ENCODE results near the gene STAT1.

STAT1 gene

GRCh38 chr2:191013932-191014652, at the start of gene STAT1:
TSS of gene STAT1 (minus strand) at chr2:191014171. CDS start at chr2:191010003, 4,168 bp downstream.
- TF ChIP-seq CTCF (IDR thresholded peaks at IDR 0.05; ENCODE audit: extremely low read depth, insufficient read depth, missing control alignments), result no peak
- peak; percentile 98 for DNase-seq (ENCODE audit: low spot score)
- in situ Hi-C loops (cut with MboI; ENCODE audit: low pct_unique_long_range_greater_than_20kb, low sequenced_read_pairs, unreplicated experiment), result no loop called here

- in situ Hi-C loops (cut with MboI; ENCODE audit: low pct_unique_long_range_greater_than_20kb, low sequenced_read_pairs, unreplicated experiment), result loop anchor here (25.0 kb wide), 1 partner anchor 449 kb away; no protein-coding TSS in a partner anchor
- DNase-seq (ENCODE audit: low spot score), result no peak
- no peak for TF ChIP-seq CTCF (IDR thresholded peaks at IDR 0.05; ENCODE audit: extremely low read depth, insufficient read depth, missing control alignments)
Measured at GRCh38 chr2:191063584-191063983, 49.6 kb upstream of the STAT1 start.

- TF ChIP-seq CTCF (IDR thresholded peaks at IDR 0.05; ENCODE audit: extremely low read depth, insufficient read depth, missing control alignments), result no peak
- in situ Hi-C loops (cut with MboI; ENCODE audit: low pct_unique_long_range_greater_than_20kb, low sequenced_read_pairs, unreplicated experiment), result loop anchor here (25.0 kb wide), 1 partner anchor 451 kb away; no protein-coding TSS in a partner anchor
- DNase-seq (ENCODE audit: low spot score), result no peak
Measured at GRCh38 chr2:191061381-191061980, 47.5 kb upstream of the STAT1 start.

- in situ Hi-C loops (cut with MboI; ENCODE audit: low pct_unique_long_range_greater_than_20kb, low sequenced_read_pairs, unreplicated experiment), result loop anchor here (10.0 to 25.0 kb wide), 2 partner anchors 95 to 453 kb away; partner anchors contain the start of gene STAT4
- no peak for TF ChIP-seq CTCF (IDR thresholded peaks at IDR 0.05; ENCODE audit: extremely low read depth, insufficient read depth, missing control alignments)
- no peak for DNase-seq (ENCODE audit: low spot score)
Measured at GRCh38 chr2:191059308-191059707, 45.3 kb upstream of the STAT1 start.

- no peak for TF ChIP-seq CTCF (IDR thresholded peaks at IDR 0.05; ENCODE audit: extremely low read depth, insufficient read depth, missing control alignments)
- DNase-seq (ENCODE audit: low spot score), result no peak
- in situ Hi-C loops (cut with MboI; ENCODE audit: low pct_unique_long_range_greater_than_20kb, low sequenced_read_pairs, unreplicated experiment), result loop anchor here (10.0 to 25.0 kb wide), 2 partner anchors 99 to 456 kb away; partner anchors contain the start of gene STAT4
Measured at GRCh38 chr2:191056228-191056627, 42.3 kb upstream of the STAT1 start.

GRCh38 chr2:191053256-191053655, 39.3 kb upstream of the STAT1 start:
- no peak for TF ChIP-seq CTCF (IDR thresholded peaks at IDR 0.05; ENCODE audit: extremely low read depth, insufficient read depth, missing control alignments)
- no peak for DNase-seq (ENCODE audit: low spot score)
- in situ Hi-C loops (cut with MboI; ENCODE audit: low pct_unique_long_range_greater_than_20kb, low sequenced_read_pairs, unreplicated experiment), result loop anchor here (10.0 to 25.0 kb wide), 2 partner anchors 102 to 459 kb away; partner anchors contain the start of gene STAT4
